IPS-NIHi7 (cell line): ENCODE results near the gene LAMTOR2.
A peak's percentile ranks its signal among the peaks of the same experiment; 100 is the strongest.
"Not testable (repeated sequence)": the region's sequence is repeated elsewhere in the genome, so short reads cannot be mapped to it uniquely, and the experiment has no call there.

Experiments
- DNase-seq: peaks from one replicate; pipeline ENCODE4 v3.0.0; 2012; ENCODE audit warnings: mixed read lengths; ENCODE audit errors: extremely low spot score

LAMTOR2 gene

GRCh38 chr1:156054500-156055280 is at the start of gene LAMTOR2:
Gene LAMTOR2 (plus strand): TSS chr1:156054782. CDS start chr1:156054890, 108 bp downstream.
- peak; percentile 91 for DNase-seq

DNA sequence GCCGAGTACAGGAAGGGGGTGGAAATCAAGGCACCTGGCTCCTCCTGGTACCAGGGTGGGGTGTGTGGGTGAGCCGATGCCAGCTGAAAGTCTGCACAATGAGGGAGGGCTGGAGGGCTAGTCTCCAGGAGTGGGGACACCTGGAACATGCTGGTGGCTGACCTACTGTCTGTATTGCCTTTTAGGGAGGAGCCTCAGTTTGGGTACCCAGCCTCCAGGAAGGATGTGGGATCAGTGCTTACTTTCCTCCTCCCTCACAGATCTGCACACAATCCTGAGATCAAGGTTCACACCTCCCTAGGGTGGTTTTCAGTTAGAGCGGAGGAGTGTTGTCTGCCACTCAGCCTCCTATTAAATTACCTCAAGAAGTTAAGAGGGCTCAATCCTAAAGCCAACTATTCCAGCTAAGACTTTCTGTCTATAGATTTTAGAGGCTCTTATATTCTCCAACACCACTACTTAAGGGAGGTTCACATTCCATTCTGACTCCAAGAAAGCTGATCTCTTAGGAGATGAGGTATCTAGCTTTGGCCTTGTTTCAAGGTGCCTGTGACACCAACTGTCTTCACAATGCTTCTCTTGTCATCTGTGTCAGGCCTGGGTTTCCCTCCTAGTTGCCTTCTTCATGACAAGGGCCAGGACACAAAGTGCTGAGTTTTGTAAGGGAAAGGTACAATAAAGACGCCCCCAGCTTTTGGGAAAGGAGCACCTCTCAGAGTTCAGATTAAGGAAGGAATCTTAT is 49.6 kb upstream of the LAMTOR2 start:
- no peak for DNase-seq

DNA sequence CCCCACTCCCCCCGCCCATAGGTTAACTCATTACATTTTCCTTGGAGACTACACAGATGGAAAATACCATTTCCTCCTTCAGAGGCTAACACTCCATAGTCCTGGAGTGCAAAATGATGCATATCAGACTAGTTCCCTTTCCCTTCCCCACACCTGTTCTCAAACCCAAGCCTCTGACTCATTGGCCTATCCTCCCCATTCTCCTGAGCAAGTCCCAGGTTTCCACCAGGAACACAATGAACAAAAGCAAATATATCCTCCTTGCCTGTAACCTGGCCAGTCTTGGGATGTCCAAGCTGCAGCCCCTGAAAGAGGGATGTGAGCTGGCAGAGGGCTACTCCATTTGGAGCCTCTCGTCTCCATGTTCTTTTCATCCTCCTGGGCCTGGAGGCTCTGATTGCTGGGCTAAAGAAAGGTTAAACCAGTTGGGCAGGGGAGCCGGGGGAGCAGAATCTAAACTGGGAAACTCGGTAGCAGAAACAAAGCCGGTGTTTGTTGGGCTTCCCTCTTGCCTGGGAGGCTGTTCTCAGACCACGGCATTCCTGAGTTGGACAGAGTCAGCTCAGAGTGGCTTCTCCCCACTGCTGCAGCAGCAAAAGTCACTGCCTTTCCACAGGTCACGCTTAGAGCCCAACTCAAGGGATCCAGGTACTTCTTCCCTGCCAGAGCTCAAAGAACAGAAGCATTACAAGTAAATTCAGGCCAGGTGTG is 47.8 kb upstream of the LAMTOR2 start:
- DNase-seq: no peak

DNA sequence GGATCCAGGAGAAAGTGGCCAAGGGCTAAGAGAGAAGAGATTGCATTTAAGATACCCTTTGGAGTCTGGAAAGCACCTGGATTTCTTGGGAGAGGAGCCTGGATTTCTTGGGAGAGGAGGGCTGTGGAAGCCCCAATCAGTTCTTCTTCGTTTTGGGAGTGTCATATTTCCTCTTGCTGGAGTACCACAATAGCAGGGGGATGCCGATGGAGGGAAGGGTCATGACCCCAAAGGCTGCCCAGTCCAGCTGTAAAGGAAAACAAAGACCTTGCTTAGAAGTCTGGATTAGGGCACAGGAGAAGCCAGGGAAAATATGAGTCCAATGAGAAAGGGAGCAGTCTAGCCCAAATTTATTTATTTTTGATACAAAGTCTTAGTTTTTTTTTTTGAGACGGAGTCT is 45.2 kb upstream of the LAMTOR2 start:
- no peak for DNase-seq

- DNase-seq: no peak
Measured at GRCh38 chr1:156012051-156012817, 42.3 kb upstream of the LAMTOR2 start.

- DNase-seq: peak; percentile 45
Measured at GRCh38 chr1:156014829-156015228, 39.8 kb upstream of the LAMTOR2 start.

GRCh38 chr1:156019946-156020292 is 34.7 kb upstream of the LAMTOR2 start:
- no peak for DNase-seq

DNA sequence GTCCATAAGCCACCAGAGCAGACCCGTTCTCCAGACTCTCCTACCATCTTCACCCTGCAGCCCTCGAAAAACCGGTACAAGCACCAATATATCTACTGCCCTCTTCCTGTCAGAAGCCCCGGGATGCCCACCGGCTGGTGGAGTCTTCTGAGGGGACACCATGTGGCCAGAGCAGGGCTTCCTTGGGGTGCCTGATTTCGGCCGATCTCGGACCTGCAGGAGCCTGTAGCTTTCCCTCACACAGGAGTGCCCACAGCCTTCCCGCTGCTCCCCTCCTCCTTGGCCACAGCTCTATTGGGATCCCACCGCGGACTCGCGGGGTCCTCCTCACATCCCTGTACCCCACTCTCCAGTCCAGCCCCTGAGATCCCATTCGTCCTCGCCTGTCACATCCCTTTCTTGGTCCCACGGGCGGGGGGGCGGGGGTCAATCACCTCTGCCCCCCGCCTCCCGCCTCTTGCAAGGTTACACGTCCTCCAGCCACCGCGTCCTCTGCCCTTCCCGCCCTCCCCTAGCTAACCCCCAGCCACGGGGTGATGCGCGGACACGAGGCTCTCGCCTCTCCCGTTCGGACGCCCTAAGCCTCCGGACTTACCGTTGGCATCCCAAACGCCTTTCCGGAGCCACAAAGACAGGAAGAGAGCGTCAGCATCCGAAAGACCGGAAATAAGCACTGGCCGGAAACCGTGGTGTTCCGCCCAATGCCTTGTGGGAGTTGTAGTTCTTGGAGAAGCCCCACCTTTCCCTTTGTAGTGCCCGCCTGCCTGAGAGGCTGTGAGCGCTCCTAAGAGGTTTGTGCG is 34.1 kb upstream of the LAMTOR2 start, which contains the start of gene SSR2:
TSS of gene SSR2 (minus strand) at position 659 of the 800 bp plus-strand sequence. CDS start 784 bp downstream, outside the sequence.
- peak; percentile 98 for DNase-seq

- DNase-seq: no peak
Measured at GRCh38 chr1:156021093-156021428, 33.5 kb upstream of the LAMTOR2 start.

DNA sequence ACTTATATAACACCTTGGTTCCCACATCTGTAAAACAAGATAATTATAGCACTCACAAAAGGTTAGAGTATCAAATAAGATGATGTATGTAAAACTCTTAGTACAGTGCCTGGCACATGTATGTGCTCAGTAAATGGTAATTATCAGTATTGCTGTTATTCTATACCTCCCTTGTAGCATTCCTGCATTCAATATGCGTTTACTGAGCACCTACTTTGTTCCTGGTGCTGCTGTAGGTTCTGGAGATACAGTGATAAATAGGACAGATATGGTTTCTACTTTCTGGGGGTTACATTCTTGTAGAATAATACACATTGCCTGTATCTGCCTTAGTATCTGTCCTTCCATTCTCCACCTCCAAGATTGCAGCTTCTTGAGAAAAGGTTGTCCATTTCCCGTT is 32.6 kb upstream of the LAMTOR2 start:
- DNase-seq: no peak

- DNase-seq: no peak
Measured at GRCh38 chr1:156024801-156025200, 29.8 kb upstream of the LAMTOR2 start.

GRCh38 chr1:156025876-156026275 is 28.7 kb upstream of the LAMTOR2 start:
- peak; percentile 92 for DNase-seq

DNA sequence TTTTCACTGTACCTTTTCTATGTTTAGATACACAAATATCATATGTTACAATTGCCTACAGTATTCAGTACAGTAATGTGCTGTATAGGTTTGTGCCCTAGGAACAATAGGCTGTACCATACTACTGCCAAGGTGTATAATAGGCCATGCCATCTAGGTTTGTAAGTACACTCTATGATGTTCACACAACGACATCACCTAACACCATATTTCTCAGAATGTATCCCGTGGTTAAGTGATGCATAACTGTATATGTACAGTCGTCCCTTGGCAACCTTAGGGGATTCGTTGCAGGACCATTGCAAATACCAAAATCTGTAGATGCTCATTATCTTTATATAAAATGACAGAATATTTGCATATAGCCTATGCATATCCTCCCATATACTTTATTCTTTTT is 28.0 kb upstream of the LAMTOR2 start:
- no peak for DNase-seq

DNA sequence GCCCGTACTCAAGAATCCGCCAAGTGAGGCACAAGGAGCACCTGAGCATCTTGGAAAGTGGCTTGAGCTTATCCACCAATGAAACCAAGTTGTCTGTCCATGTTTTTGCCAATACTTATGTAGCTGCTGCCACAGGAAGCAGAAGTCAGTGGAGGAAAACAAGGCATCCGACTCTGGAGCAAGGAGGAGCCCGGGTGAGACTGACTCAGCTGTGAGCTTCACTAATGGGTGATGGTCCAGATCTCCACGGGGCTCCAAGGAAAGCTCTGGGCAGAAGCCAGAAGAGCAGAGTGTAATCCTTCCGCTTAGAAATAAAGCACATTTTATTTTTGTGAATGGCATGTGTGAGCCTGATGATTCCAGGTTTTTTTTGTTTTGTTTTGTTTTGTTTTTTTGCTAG is 21.6 kb upstream of the LAMTOR2 start:
- DNase-seq: no peak

GRCh38 chr1:156034991-156035390 is 19.6 kb upstream of the LAMTOR2 start:
- DNase-seq: not testable (repeated sequence)

DNA sequence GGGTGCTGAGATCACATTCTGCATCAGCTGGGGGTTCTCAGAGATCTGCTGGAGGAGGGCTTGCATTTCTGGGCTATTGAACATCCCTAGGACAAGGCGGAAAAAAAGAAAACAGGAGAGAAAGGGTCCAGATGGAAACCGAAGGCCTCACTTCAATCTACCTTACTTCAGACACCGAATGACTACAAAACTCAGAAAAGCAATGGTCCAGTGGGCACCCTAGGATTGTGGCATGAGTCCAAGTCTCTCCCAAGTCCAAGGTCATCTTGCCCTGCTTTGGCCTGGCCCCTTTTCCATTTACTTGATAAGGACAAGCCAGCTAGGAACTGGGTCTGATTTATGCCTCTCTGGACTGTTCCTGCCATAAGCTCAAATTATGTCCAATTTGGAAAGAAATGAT is 11.8 kb upstream of the LAMTOR2 start:
- DNase-seq: no peak

DNA sequence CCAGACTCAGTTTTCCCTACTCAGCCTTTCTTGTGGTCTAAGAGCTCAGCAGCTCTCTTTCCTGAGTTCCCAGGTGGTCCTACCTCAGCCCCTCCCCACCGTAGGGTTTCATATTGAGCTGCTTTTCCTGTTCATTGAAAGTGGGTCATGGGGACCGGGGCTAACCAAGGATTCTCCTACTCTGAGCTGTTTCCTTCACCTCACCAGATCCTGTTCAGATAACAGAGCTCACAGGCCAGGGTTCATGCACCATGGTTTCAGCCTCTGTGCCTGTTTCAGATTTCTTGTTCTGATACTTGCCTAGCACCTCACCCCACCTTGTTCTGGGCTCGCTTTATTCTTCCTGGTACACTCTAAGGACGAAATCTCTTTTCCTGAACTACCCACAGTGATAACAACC is 9.5 kb upstream of the LAMTOR2 start:
- no peak for DNase-seq

DNA sequence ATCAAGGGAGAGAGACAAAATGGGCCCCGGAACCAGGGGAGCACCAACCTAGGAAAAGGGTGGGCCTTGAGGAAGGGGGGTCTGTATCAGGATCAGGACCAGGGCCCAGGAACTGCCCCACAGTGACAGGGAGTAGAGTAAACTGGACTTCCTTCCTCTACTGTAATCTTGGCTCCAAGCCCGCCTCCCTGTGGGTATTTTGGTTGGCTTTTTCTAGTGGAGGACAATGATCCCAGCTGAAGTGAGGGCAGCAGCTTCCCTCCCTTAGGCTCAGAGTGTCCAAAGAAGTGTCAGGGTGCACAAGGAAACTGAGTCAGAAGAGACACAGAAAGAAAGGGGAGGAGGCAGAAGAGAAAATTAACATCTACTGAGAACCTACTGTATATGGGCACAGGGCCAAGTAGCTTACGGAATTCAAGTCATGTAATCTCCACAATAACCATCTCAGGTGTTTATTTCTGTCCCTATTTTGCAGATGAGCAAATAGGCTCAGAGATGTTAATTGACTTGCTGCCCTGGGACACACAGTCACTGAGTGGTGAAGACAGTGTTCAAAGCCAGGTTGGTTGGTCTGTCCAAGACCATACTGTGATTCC is 5.8 kb upstream of the LAMTOR2 start:
- no peak for DNase-seq

DNA sequence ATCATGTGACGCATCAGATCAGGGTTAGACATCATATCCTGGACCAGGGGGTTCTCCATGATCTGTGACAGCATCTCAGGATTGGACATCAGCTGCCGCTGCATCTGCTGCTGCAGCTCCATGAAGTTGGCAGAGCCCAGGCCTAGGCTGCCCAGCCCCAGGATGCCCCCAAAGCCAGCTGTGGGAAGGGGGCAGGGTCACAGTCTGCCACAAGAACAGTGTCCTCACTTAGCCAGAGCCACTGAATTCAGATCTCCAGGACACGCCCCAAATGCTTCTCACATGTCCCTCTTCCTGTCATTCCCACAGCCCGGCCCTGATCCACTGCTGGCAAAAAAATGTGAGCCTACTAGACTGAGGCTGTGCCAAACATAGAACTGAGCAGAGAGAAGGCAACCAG is 4.2 kb upstream of the LAMTOR2 start:
- DNase-seq: no peak

DNA sequence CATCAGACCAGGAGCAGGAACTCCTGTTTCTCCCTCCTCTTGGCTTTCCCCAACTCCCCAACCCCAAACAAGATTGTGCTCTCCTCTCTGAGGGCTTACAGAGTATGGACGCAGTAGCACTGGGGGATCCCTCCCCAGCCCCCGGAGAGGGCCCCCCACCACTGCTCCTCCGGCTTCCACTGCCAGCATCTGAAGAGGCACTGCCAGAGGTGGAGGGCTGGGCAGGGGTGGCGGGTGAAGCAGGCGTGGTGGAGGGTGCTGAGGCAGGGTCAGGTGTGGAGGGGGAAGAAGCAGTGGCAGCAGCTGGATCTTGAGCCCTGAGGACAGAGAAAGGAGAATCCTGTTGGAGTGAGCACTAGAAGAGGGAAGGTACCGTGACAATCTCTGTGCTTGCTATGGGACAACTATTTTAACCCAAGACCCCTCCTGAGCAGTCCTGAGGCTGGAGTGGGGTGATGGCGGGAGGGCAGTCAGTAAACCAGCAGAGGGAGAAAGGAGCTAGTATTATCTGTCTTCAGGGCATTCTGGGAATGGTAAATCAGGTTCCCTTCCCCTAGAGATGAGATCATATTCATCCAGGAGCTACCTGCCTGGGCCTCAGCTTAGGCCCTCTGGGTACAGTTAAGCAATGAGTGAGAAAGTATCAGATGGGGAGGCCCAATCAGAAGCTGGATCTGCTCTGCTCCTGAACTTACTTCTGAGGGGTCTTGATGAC is 3.4 kb upstream of the LAMTOR2 start:
- no peak for DNase-seq
